H1 (cell line): ENCODE results near the gene C5AR1. TPM values are rescaled to one million over a fixed set of nuclear protein-coding genes. Genes with fewer than 3 reads are reported as not detected.
A peak's percentile ranks its signal among the peaks of the same experiment; 100 is the strongest.

Source experiments
- CTCF ChIA-PET: fragments of 300-600 bp; sonication (Branson Sonifier 250); formaldehyde crosslinking; loops from one replicate; lab custom pipeline; 2021; ENCODE audit not compliant: partially characterized antibody; lab: Charles Lee
- POLR2A ChIA-PET: fragments of 300-600 bp; sonication (Branson Sonifier 250); formaldehyde crosslinking; loops from one replicate; lab custom pipeline; 2021; ENCODE audit warnings: inconsistent platforms; ENCODE audit not compliant: partially characterized antibody; lab: Charles Lee
- DNase-seq, 2 experiments: peaks; one replicate each; pipeline versions ENCODE4 v3.0.0 to v3.0.0-alpha.2; 2010 to 2022; ENCODE audit warnings: low spot score in 2 of 2, low read depth in 1 of 2, mixed read lengths in 1 of 2
- FAIRE-seq: peaks from 2 replicates; lab custom pipeline; 2011; peaks lifted over from hg19 to GRCh38; lab: Jason Lieb, UNC
- H2AFZ ChIP-seq: 2 replicates; pipeline ENCODE4 v1.8.1; 2012; ENCODE audit warnings: low read length, inconsistent platforms
- H2AK5ac ChIP-seq: 2 replicates; pipeline ENCODE4 v1.6.1; 2013; ENCODE audit warnings: low read depth, low read length
- H2BK120ac ChIP-seq: replicated peaks from 2 replicates; pipeline ENCODE3; 2013; ENCODE audit warnings: low read depth, low read length, inconsistent platforms
- H2BK12ac ChIP-seq: 2 replicates; pipeline ENCODE4 v1.6.1; 2013; ENCODE audit warnings: low read depth, low read length
- H2BK15ac ChIP-seq: 2 replicates; pipeline ENCODE4 v1.6.1; 2013; ENCODE audit warnings: low read length
- H2BK20ac ChIP-seq: 2 replicates; pipeline ENCODE4 v1.6.1; 2013; ENCODE audit warnings: low read length
- H2BK5ac ChIP-seq: 2 replicates; pipeline ENCODE4 v1.6.1; 2013; ENCODE audit warnings: low read depth, low read length
- H3K14ac ChIP-seq: 2 replicates; pipeline ENCODE4 v1.6.1; 2013; ENCODE audit warnings: inconsistent platforms; ENCODE audit not compliant: insufficient read length
- H3K18ac ChIP-seq: 2 replicates; pipeline ENCODE4 v1.6.1; 2013; ENCODE audit warnings: low read length; ENCODE audit errors: extremely low read depth
- H3K23ac ChIP-seq: 2 replicates; pipeline ENCODE4 v1.6.1; 2013; ENCODE audit warnings: inconsistent platforms; ENCODE audit not compliant: insufficient read length
- H3K23me2 ChIP-seq: 2 replicates; pipeline ENCODE4 v1.6.1; 2013; ENCODE audit warnings: low read depth, low read length
- H3K27ac ChIP-seq: 2 replicates; pipeline ENCODE4 v1.6.1; 2011; ENCODE audit warnings: low read depth, low read length, inconsistent platforms
- H3K27me3 ChIP-seq, 4 experiments: replicated peaks in 1 of 4; 1 replicate in 1 of 4; 2 replicates in 3 of 4; pipeline versions ENCODE4 v1.6.1 to v1.8.1; 2011 to 2013; ENCODE audit warnings: low read length in 3 of 4, mild to moderate bottlenecking in 3 of 4, inconsistent platforms in 2 of 4, mixed read lengths in 2 of 4, moderate library complexity in 1 of 4; ENCODE audit not compliant: control insufficient read depth in 3 of 4, insufficient read depth in 3 of 4; ENCODE audit errors: extremely low read depth in 1 of 4
- H3K36me3 ChIP-seq, 4 experiments: 2 replicates each; pipeline versions ENCODE4 v1.6.1 to v1.8.1; 2011 to 2013; ENCODE audit warnings: mild to moderate bottlenecking in 4 of 4, low read length in 3 of 4, moderate library complexity in 2 of 4, control low read depth in 1 of 4, inconsistent platforms in 1 of 4; ENCODE audit not compliant: insufficient read depth in 4 of 4, control insufficient read depth in 2 of 4
- H3K4ac ChIP-seq: replicated peaks from 2 replicates; pipeline ENCODE3; 2013; ENCODE audit warnings: low read length, low read depth, mixed read lengths, inconsistent platforms; ENCODE audit not compliant: insufficient read length
- H3K4me1 ChIP-seq, 4 experiments: replicated peaks in 1 of 4; 1 replicate in 1 of 4; 2 replicates in 3 of 4; pipeline versions ENCODE4 v1.6.1 to v1.8.1; 2011 to 2013; ENCODE audit warnings: low read length in 3 of 4, inconsistent platforms in 2 of 4, mixed read lengths in 1 of 4; ENCODE audit not compliant: insufficient read depth in 4 of 4, control insufficient read depth in 3 of 4
- H3K4me2 ChIP-seq, 2 experiments: 2 replicates each; pipeline versions ENCODE4 v1.6.1 to v1.8.1; 2011 to 2013; ENCODE audit warnings: low read depth in 2 of 2, low read length in 2 of 2, control low read depth in 1 of 2, inconsistent platforms in 1 of 2, mild to moderate bottlenecking in 1 of 2; ENCODE audit not compliant: insufficient read depth in 1 of 2
- H3K4me3 ChIP-seq, 4 experiments: fragments of 200-600, 300-600 bp in 1 of 4; sonication (generic), shearing (Covaris generic), sonication (Bioruptor Twin) in 1 of 4; 2 replicates each; pipeline versions ENCODE4 v1.5.1 to v1.8.1; 2011 to 2016; ENCODE audit warnings: low read length in 4 of 4, low read depth in 3 of 4, control low read depth in 2 of 4, inconsistent platforms in 2 of 4, mild to moderate bottlenecking in 2 of 4, mixed read lengths in 1 of 4, moderate library complexity in 1 of 4; ENCODE audit not compliant: insufficient read depth in 2 of 4; ENCODE audit errors: extremely low read depth in 1 of 4
- H3K56ac ChIP-seq: replicated peaks from 2 replicates; pipeline ENCODE3; 2013; ENCODE audit warnings: low read depth, mild to moderate bottlenecking, mixed read lengths, low read length, inconsistent platforms; ENCODE audit not compliant: insufficient read length
- H3K79me1 ChIP-seq: 2 replicates; pipeline ENCODE4 v1.6.1; 2013; ENCODE audit warnings: low read depth, low read length, control low read depth
- H3K79me2 ChIP-seq, 2 experiments: 2 replicates each; pipeline versions ENCODE4 v1.6.1 to v1.8.1; 2012 to 2013; ENCODE audit warnings: low read length in 2 of 2, mild to moderate bottlenecking in 2 of 2, inconsistent platforms in 1 of 2; ENCODE audit not compliant: insufficient read depth in 2 of 2, control insufficient read depth in 1 of 2
- H3K9ac ChIP-seq, 4 experiments: replicated peaks in 1 of 4; 1 replicate in 1 of 4; 2 replicates in 3 of 4; pipeline versions ENCODE4 v1.6.1 to v1.8.1; 2011 to 2013; ENCODE audit warnings: low read depth in 3 of 4, low read length in 3 of 4, control low read depth in 2 of 4, mild to moderate bottlenecking in 2 of 4, moderate library complexity in 2 of 4, inconsistent platforms in 1 of 4; ENCODE audit errors: extremely low read depth in 1 of 4
- H3K9me3 ChIP-seq, 2 experiments: 2 replicates each; pipeline versions ENCODE4 v1.6.1 to v1.8.1; 2012 to 2013; ENCODE audit warnings: mild to moderate bottlenecking in 2 of 2, moderate library complexity in 2 of 2, control low read depth in 1 of 2, inconsistent platforms in 1 of 2, low read depth in 1 of 2, low read length in 1 of 2, mixed read lengths in 1 of 2; ENCODE audit not compliant: insufficient read depth in 2 of 2
- H4K20me1 ChIP-seq, 2 experiments: replicated peaks in 1 of 2; 2 replicates each; pipeline versions ENCODE3 to v1.8.1; 2011 to 2013; ENCODE audit warnings: inconsistent platforms in 2 of 2, low read length in 2 of 2, mild to moderate bottlenecking in 1 of 2; ENCODE audit not compliant: insufficient read depth in 2 of 2, control insufficient read depth in 1 of 2
- H4K5ac ChIP-seq: 2 replicates; pipeline ENCODE4 v1.6.1; 2013; ENCODE audit warnings: low read length, low read depth, mixed read lengths, inconsistent platforms; ENCODE audit not compliant: insufficient read length
- H4K8ac ChIP-seq: 2 replicates; pipeline ENCODE4 v1.8.0; 2013; ENCODE audit warnings: mild to moderate bottlenecking, moderate library complexity, low read length, inconsistent platforms; ENCODE audit not compliant: insufficient read depth; ENCODE audit errors: extremely low read depth
- H4K91ac ChIP-seq: replicated peaks from 2 replicates; pipeline ENCODE3; 2013; ENCODE audit warnings: low read length, mixed read lengths, inconsistent platforms; ENCODE audit not compliant: insufficient read length
- CBX5 ChIP-seq: fragments of 300-800, 300-1000 bp; sonication (generic); IDR thresholded peaks from 2 replicates; pipeline ENCODE4 v1.7.1; 2016; ENCODE audit warnings: antibody characterized with exemption, low read length, low read depth
- CREB1 ChIP-seq: IDR thresholded peaks from 2 replicates; pipeline ENCODE4 v1.6.1; 2012; ENCODE audit warnings: inconsistent platforms
- CTCF ChIP-seq, 3 experiments: IDR thresholded peaks; 1 replicate in 2 of 3; 2 replicates in 1 of 3; pipeline versions ENCODE4 v1.5.1 to v1.6.1; 2011; ENCODE audit warnings: low read length in 3 of 3, mild to moderate bottlenecking in 3 of 3, inconsistent platforms in 2 of 3, low read depth in 1 of 3, moderate library complexity in 1 of 3; ENCODE audit not compliant: insufficient read depth in 1 of 3; ENCODE audit errors: control extremely low read depth in 1 of 3
- GTF2F1 ChIP-seq: IDR thresholded peaks from 2 replicates; pipeline ENCODE4 v1.6.1; 2012; ENCODE audit warnings: low read depth, low read length, improper control_type of control experiment, borderline replicate concordance
- KDM5A ChIP-seq: fragments of 200-600 bp; IDR thresholded peaks from 2 replicates; pipeline ENCODE4 v1.7.1; 2012; ENCODE audit warnings: mild to moderate bottlenecking, low read length, inconsistent platforms, mixed read lengths
- POU5F1 ChIP-seq: IDR thresholded peaks from 2 replicates; pipeline ENCODE4 v1.6.1; 2011; ENCODE audit warnings: low read depth, mild to moderate bottlenecking, low read length, moderate library complexity
- RAD21 ChIP-seq, 2 experiments: IDR thresholded peaks in 1 of 2; conservative IDR thresholded peaks in 1 of 2; 2 replicates each; pipeline ENCODE4 v1.6.1; 2011; ENCODE audit warnings: low read depth in 2 of 2, low read length in 2 of 2, improper control_type of control experiment in 1 of 2, inconsistent platforms in 1 of 2, mild to moderate bottlenecking in 1 of 2, moderate library complexity in 1 of 2
- SP2 ChIP-seq: IDR thresholded peaks from 2 replicates; pipeline ENCODE4 v1.6.1; 2012; ENCODE audit warnings: mild to moderate bottlenecking, low read length, inconsistent platforms
- SP4 ChIP-seq: IDR thresholded peaks from 2 replicates; pipeline ENCODE4 v1.6.1; 2012; ENCODE audit warnings: low read length, inconsistent platforms
- TAF7 ChIP-seq: optimal IDR thresholded peaks from 2 replicates; pipeline ENCODE3; 2011; ENCODE audit warnings: low read depth, mild to moderate bottlenecking, inconsistent platforms, low read length, moderate library complexity, borderline replicate concordance
- WGBS, 2 experiments: shearing (Covaris generic) in 1 of 2; methylation state at CpG; one replicate each; pipeline versions ENCODE4 v1.1.6 to v1.1.7; 2013 to 2015; ENCODE audit warnings: low lambda C conversion rate in 2 of 2, mixed read lengths in 2 of 2, inconsistent platforms in 1 of 2, low coverage in 1 of 2, missing lambda C conversion rate in 1 of 2; ENCODE audit not compliant: insufficient replicate concordance in 2 of 2, insufficient coverage in 1 of 2, insufficient read length in 1 of 2; ENCODE audit errors: extremely low coverage in 1 of 2, missing lambda C conversion rate in 1 of 2; 5-methylcytosine and 5-hydroxymethylcytosine counted together
- polyA plus RNA-seq, 7 experiments: library from polyadenylated mRNA; depleted of rRNA in 3 of 7; stranded (reverse) in 5 of 7; unstranded in 2 of 7; fragments of >200 nt in 5 of 7; fragments of 200-250 nt in 2 of 7; gene quantifications; 1 replicate in 5 of 7; 2 replicates in 1 of 7; 4 replicates in 1 of 7; pipeline versions ENCODE4 v1.2.1 to v1.2.3, GENCODE V29; 2011 to 2013; ENCODE audit warnings: missing spikeins in 2 of 7, mixed read lengths in 2 of 7
- total RNA-seq: library from RNA; stranded (reverse); fragmentation: NEBNext Ultra II Directional; extraction: Animal tissue kit (Norgen Biotek cat#: 25700); gene quantifications from 2 replicates; pipeline ENCODE4 v1.2.1, GENCODE V29; 2021

Gene C5AR1
- total and polyA plus RNA-seq, 2 of the 8 experiments (the other 6 are each of a cell fraction or from before 2014, with no cell fraction given), result 0.20 TPM; not detected in 1

- H3K27ac ChIP-seq, result no peak overlapping the region
- CTCF ChIA-PET, result interaction anchor here (0.6 to 1.4 kb wide), 8 partner anchors 34 to 1547 kb away, joined by 3 to 4 read pairs (median 3); no protein-coding TSS in a partner anchor
- TF ChIP-seq TAF7 (no peak), SP4 (no peak), RAD21 (IDR thresholded peaks at IDR 0.05 in 1 of 2, conservative IDR thresholded peaks at IDR 0.05 in 1 of 2; ENCODE audit: low read depth in 2 of 2, low read length in 2 of 2) (peak; percentile 30 to 46; a peak in 3 of 4 replicates), KDM5A (no peak), SP2 (no peak), CBX5 (no peak), POU5F1 (no peak), CREB1 (no peak; the same call in 1 of the 2 replicates), GTF2F1 (no peak), CTCF (IDR thresholded peaks at IDR 0.05; ENCODE audit: control extremely low read depth in 1 of 3, insufficient read depth in 1 of 3, low read depth in 1 of 3, low read length in 3 of 3) (peak; percentile 58 to 82 (median 76))
These were observed 29.4 kb upstream of the C5AR1 start for GRCh38 chr19:47280183-47280797.

More at GRCh38 chr19:47280183-47280797, 29.4 kb upstream of the C5AR1 start:
- Histone ChIP-seq H3K23ac (no peak overlapping the region), H2AK5ac (no peak overlapping the region), H2BK120ac (no peak overlapping the region), H2BK5ac (no peak overlapping the region), H4K5ac (no peak overlapping the region), H3K4me2 (no peak overlapping the region), H3K9me3 (no peaks in the 10 kb centered on the region), H3K14ac (no peak overlapping the region), H3K4me1 (peaks cover 0 to 5% (median 2%) of the 10 kb centered on the region in 4 experiments; a peak in 5 of 7 replicates), H2BK15ac (no peak overlapping the region), H3K4ac (no peak overlapping the region), H3K4me3 (no peak overlapping the region), H2BK20ac (no peak overlapping the region), H3K79me2 (no peaks in the 10 kb centered on the region), H3K56ac (no peak overlapping the region), H3K27me3 (peaks cover 0 to 9% (median 5%) of the 10 kb centered on the region in 4 experiments; a peak in 5 of 7 replicates), H4K8ac (0 out of 2 replicates have a peak overlapping the region, but pooled peaks have one; percentile 2), H3K79me1 (no peaks in the 10 kb centered on the region), H3K23me2 (peaks cover under 1% of the 10 kb centered on the region; the same call in 1 of the 2 replicates), H2BK12ac (no peak overlapping the region), H3K18ac (no peak overlapping the region), H2AFZ (no peak overlapping the region), H4K20me1 (peaks cover 0 to 7% of the 10 kb centered on the region in 2 experiments), H4K91ac (no peak overlapping the region), H3K9ac (no peak overlapping the region), H3K36me3 (no peaks in the 10 kb centered on the region)
- DNase-seq (peak in 1 of 2 experiments; percentile 93), FAIRE-seq (no peak)
- 72% methylated on average over 13 of the region's 13 CpGs; no CpG with 5 or more reads in 1 of the 2 experiments for WGBS, 2 experiments
- POLR2A ChIA-PET, result no interaction called here
